Neural cell (in vitro differentiated cells): ENCODE data around the gene MGAT5B.

ENCODE experiments used
- CTCF ChIP-seq: fragments of 450-650 bp; IDR thresholded peaks from 2 replicates; pipeline ENCODE4 v1.5.1; 2014; ENCODE audit warnings: antibody characterized with exemption, mild to moderate bottlenecking, moderate library complexity; ENCODE audit not compliant: poor library complexity, severe bottlenecking
- EP300 ChIP-seq: fragments of 450-650 bp; conservative IDR thresholded peaks from 2 replicates; pipeline ENCODE4 v1.6.1; 2014; ENCODE audit warnings: antibody characterized with exemption, mild to moderate bottlenecking, moderate library complexity; ENCODE audit not compliant: poor library complexity, severe bottlenecking
- EZH2 ChIP-seq: fragments of 200-600, 300-800 bp; shearing (Covaris generic), sonication (generic); IDR thresholded peaks from 2 replicates; pipeline ENCODE4 v1.6.1; 2014; ENCODE audit warnings: antibody characterized with exemption, low read length, borderline replicate concordance, mild to moderate bottlenecking; ENCODE audit not compliant: insufficient read depth, poor library complexity, severe bottlenecking
- POLR2AphosphoS5 ChIP-seq: IDR thresholded peaks from 2 replicates; pipeline ENCODE4 v1.6.1; 2012
- REST ChIP-seq: IDR thresholded peaks from 2 replicates; pipeline ENCODE4 v1.6.1; 2012; ENCODE audit warnings: borderline replicate concordance
- SMC3 ChIP-seq: fragments of 450-650 bp; conservative IDR thresholded peaks from 2 replicates; pipeline ENCODE4 v1.6.1; 2014; ENCODE audit warnings: antibody characterized with exemption, mild to moderate bottlenecking, moderate library complexity; ENCODE audit not compliant: poor library complexity
- TAF1 ChIP-seq: IDR thresholded peaks from 2 replicates; pipeline ENCODE4 v1.6.1; 2012; ENCODE audit warnings: low read depth

DNA sequence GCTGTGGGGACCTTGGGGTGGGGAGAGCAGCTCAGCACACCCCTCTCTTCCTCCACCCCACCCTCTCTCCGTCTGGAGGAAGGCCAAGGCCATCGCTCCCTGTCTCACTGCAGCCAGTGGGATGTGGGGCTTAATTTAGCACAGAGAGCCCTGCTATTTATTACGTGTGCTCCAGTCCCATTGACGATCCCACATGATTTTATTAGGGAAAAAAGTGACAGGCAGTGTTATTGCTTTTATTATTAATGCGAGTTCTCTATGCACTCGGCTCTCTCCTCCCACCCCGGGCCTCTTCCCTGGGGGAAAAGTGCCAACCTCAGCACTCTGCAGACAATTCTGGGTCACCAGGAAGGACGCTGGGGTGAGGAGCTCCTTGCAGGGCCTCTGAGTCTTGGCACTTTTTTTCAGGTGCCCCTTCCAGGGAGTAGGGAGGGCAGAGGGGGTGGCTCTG, 57.3 kb downstream of the MGAT5B start:
- TF ChIP-seq EP300 (no peak), EZH2 (no peak), CTCF (no peak), POLR2AphosphoS5 (no peak), TAF1 (no peak), SMC3 (no peak), REST (no peak)
